Neural cell (in vitro differentiated cells): ENCODE results near the gene EFCAB6. TPM values are rescaled to one million over a fixed set of nuclear protein-coding genes. Genes with fewer than 3 reads are reported as not detected.

ENCODE experiments used
- H2AFZ ChIP-seq: fragments of 200-600, 300-800 bp; sonication (generic), shearing (Covaris generic); 2 replicates; pipeline ENCODE4 v1.6.0; 2014; ENCODE audit warnings: low read depth, mild to moderate bottlenecking, antibody characterized with exemption, low read length, moderate library complexity
- H3F3A ChIP-seq: fragments of 200-600 bp; shearing (Covaris generic); 2 replicates; pipeline ENCODE4 v1.6.1; 2016; ENCODE audit warnings: mild to moderate bottlenecking, moderate library complexity, mixed read lengths, antibody characterized with exemption, low read length; ENCODE audit not compliant: insufficient read depth, poor library complexity, severe bottlenecking
- H3K27ac ChIP-seq: fragments of 200-600, 300-800 bp; sonication (generic), shearing (Covaris generic); 2 replicates; pipeline ENCODE4 v1.5.1; 2014; ENCODE audit warnings: mild to moderate bottlenecking, low read length, moderate library complexity
- H3K27me3 ChIP-seq: fragments of 300-800, 200-600 bp; sonication (generic), shearing (Covaris generic); 2 replicates; pipeline ENCODE4 v1.6.0; 2014; ENCODE audit warnings: mild to moderate bottlenecking, low read depth, low read length, moderate library complexity; ENCODE audit not compliant: insufficient read depth
- H3K36me3 ChIP-seq: fragments of 300-800, 200-600 bp; sonication (generic), shearing (Covaris generic); 2 replicates; pipeline ENCODE4 v1.5.1; 2014; ENCODE audit warnings: mild to moderate bottlenecking, antibody characterized with exemption, low read length, moderate library complexity; ENCODE audit not compliant: insufficient read depth
- H3K4me2 ChIP-seq: fragments of 300-800, 200-600 bp; sonication (generic), shearing (Covaris generic); 2 replicates; pipeline ENCODE4 v1.6.0; 2014; ENCODE audit warnings: mild to moderate bottlenecking, low read length
- H3K4me3 ChIP-seq: fragments of 300-800, 200-600 bp; sonication (generic), shearing (Covaris generic); 2 replicates; pipeline ENCODE4 v1.5.1; 2014; ENCODE audit warnings: mild to moderate bottlenecking, low read length, moderate library complexity
- H3K79me2 ChIP-seq: fragments of 200-600 bp; shearing (Covaris generic); replicated peaks from 2 replicates; pipeline ENCODE4 v1.6.0; 2014; ENCODE audit warnings: mild to moderate bottlenecking, low read length, moderate library complexity; ENCODE audit not compliant: insufficient read depth
- H3K9ac ChIP-seq: fragments of 300-800, 200-600 bp; sonication (generic), shearing (Covaris generic); 2 replicates; pipeline ENCODE4 v1.6.1; 2016; ENCODE audit warnings: mild to moderate bottlenecking, low read length, mixed read lengths
- H3K9me2 ChIP-seq: fragments of 200-600 bp; shearing (Covaris generic); 2 replicates; pipeline ENCODE4 v1.6.1; 2016; ENCODE audit warnings: mild to moderate bottlenecking, low read length, mixed read lengths; ENCODE audit not compliant: insufficient read depth
- H3K9me3 ChIP-seq: fragments of 200-600, 300-800 bp; sonication (generic), shearing (Covaris generic); 2 replicates; pipeline ENCODE4 v1.6.1; 2016; ENCODE audit warnings: mild to moderate bottlenecking, mixed run types, low read length, moderate library complexity, mixed read lengths
- H4K20me1 ChIP-seq: fragments of 200-600 bp; shearing (Covaris generic); 2 replicates; pipeline ENCODE4 v1.6.1; 2016; ENCODE audit warnings: mild to moderate bottlenecking, mixed run types; ENCODE audit not compliant: insufficient read depth
- EP300 ChIP-seq: fragments of 450-650 bp; conservative IDR thresholded peaks from 2 replicates; pipeline ENCODE4 v1.6.1; 2014; ENCODE audit warnings: antibody characterized with exemption, mild to moderate bottlenecking, moderate library complexity; ENCODE audit not compliant: poor library complexity, severe bottlenecking
- EZH2 ChIP-seq: fragments of 200-600, 300-800 bp; shearing (Covaris generic), sonication (generic); IDR thresholded peaks from 2 replicates; pipeline ENCODE4 v1.6.1; 2014; ENCODE audit warnings: antibody characterized with exemption, low read length, borderline replicate concordance, mild to moderate bottlenecking; ENCODE audit not compliant: insufficient read depth, poor library complexity, severe bottlenecking
- MXI1 ChIP-seq: fragments of 450-650 bp; conservative IDR thresholded peaks from 2 replicates; pipeline ENCODE4 v1.6.1; 2014; ENCODE audit warnings: antibody characterized with exemption, mild to moderate bottlenecking; ENCODE audit not compliant: poor library complexity, severe bottlenecking
- POLR2AphosphoS5 ChIP-seq: IDR thresholded peaks from 2 replicates; pipeline ENCODE4 v1.6.1; 2012
- RAD21 ChIP-seq: fragments of 450-650 bp; conservative IDR thresholded peaks from 2 replicates; pipeline ENCODE4 v1.6.1; 2014; ENCODE audit warnings: antibody characterized with exemption, mild to moderate bottlenecking, moderate library complexity
- SMC3 ChIP-seq: fragments of 450-650 bp; conservative IDR thresholded peaks from 2 replicates; pipeline ENCODE4 v1.6.1; 2014; ENCODE audit warnings: antibody characterized with exemption, mild to moderate bottlenecking, moderate library complexity; ENCODE audit not compliant: poor library complexity
- TAF1 ChIP-seq: IDR thresholded peaks from 2 replicates; pipeline ENCODE4 v1.6.1; 2012; ENCODE audit warnings: low read depth
- polyA plus RNA-seq: library from polyadenylated mRNA; depleted of rRNA; stranded (reverse); fragments of >200 nt; gene quantifications from 2 replicates; pipeline ENCODE4 v1.2.3, GENCODE V29; 2014
- TF ChIP-seq, protein P1 (sequence below): IDR thresholded peaks from 2 replicates; pipeline ENCODE4 v1.6.1; 2012; ENCODE audit warnings: borderline replicate concordance
- TF ChIP-seq, protein P2 (sequence below): fragments of 450-650 bp; IDR thresholded peaks from 2 replicates; pipeline ENCODE4 v1.5.1; 2014; ENCODE audit warnings: antibody characterized with exemption, mild to moderate bottlenecking, moderate library complexity; ENCODE audit not compliant: poor library complexity, severe bottlenecking

EFCAB6 gene
- polyA plus RNA-seq, 1 donor from 2014 or later, result 1.4 TPM

DNA sequence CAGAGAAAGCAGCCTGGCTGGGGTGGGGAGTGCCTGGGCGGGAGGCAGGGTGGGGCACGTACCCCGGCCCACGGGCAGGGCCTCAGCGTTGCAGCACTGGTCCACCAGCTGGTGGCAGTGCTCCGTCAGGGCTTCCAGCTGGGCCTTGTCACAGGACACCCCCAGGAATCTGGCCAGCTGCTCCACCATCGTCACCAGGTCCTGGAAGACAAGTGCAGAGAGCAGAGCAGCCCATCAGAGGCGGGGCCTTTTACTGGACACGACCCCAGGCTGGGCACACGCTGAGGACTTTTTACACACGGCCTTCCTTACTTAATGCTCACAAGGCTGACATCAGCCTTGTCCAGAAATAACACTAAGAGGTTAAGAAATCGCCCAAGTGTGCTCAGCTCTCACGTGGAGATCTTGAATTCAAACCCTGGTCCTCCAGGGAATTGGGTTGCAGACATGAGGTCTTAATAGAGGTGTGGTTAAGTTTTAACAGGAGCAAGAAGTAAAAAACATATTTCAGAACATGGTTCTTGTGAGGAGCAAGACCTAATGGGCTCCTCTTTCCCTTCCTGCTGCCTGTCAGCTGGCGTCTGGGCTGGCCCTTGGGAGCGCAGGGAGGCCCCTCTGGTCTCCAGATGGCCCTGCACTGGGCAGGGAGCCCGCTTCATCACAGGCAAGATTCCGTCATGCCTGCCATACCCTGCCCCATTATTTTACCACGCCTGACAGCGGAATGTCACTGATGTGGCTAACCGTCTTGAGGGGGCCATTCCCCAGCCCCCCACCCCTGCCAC is 17.1 kb upstream of the EFCAB6 start:
- Histone ChIP-seq H3K4me2 (no peak overlapping the region), H3K27me3 (no peaks in the 10 kb centered on the region), H3K9me3 (no peaks in the 10 kb centered on the region), H2AFZ (no peak overlapping the region), H3F3A (no peaks in the 10 kb centered on the region), H3K36me3 (no peaks in the 10 kb centered on the region), H3K79me2 (no peaks in the 10 kb centered on the region), H4K20me1 (no peaks in the 10 kb centered on the region), H3K9me2 (no peaks in the 10 kb centered on the region), H3K27ac (no peak overlapping the region), H3K4me3 (no peak overlapping the region), H3K9ac (no peak overlapping the region)
- TF ChIP-seq TAF1 (no peak), POLR2AphosphoS5 (no peak), EZH2 (no peak), EP300 (no peak), SMC3 (no peak), RAD21 (no peak), MXI1 (no peak)
- TF ChIP-seq, protein P1, sequence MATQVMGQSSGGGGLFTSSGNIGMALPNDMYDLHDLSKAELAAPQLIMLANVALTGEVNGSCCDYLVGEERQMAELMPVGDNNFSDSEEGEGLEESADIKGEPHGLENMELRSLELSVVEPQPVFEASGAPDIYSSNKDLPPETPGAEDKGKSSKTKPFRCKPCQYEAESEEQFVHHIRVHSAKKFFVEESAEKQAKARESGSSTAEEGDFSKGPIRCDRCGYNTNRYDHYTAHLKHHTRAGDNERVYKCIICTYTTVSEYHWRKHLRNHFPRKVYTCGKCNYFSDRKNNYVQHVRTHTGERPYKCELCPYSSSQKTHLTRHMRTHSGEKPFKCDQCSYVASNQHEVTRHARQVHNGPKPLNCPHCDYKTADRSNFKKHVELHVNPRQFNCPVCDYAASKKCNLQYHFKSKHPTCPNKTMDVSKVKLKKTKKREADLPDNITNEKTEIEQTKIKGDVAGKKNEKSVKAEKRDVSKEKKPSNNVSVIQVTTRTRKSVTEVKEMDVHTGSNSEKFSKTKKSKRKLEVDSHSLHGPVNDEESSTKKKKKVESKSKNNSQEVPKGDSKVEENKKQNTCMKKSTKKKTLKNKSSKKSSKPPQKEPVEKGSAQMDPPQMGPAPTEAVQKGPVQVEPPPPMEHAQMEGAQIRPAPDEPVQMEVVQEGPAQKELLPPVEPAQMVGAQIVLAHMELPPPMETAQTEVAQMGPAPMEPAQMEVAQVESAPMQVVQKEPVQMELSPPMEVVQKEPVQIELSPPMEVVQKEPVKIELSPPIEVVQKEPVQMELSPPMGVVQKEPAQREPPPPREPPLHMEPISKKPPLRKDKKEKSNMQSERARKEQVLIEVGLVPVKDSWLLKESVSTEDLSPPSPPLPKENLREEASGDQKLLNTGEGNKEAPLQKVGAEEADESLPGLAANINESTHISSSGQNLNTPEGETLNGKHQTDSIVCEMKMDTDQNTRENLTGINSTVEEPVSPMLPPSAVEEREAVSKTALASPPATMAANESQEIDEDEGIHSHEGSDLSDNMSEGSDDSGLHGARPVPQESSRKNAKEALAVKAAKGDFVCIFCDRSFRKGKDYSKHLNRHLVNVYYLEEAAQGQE, result no peak
- TF ChIP-seq, protein P2, sequence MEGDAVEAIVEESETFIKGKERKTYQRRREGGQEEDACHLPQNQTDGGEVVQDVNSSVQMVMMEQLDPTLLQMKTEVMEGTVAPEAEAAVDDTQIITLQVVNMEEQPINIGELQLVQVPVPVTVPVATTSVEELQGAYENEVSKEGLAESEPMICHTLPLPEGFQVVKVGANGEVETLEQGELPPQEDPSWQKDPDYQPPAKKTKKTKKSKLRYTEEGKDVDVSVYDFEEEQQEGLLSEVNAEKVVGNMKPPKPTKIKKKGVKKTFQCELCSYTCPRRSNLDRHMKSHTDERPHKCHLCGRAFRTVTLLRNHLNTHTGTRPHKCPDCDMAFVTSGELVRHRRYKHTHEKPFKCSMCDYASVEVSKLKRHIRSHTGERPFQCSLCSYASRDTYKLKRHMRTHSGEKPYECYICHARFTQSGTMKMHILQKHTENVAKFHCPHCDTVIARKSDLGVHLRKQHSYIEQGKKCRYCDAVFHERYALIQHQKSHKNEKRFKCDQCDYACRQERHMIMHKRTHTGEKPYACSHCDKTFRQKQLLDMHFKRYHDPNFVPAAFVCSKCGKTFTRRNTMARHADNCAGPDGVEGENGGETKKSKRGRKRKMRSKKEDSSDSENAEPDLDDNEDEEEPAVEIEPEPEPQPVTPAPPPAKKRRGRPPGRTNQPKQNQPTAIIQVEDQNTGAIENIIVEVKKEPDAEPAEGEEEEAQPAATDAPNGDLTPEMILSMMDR, result no peak

DNA sequence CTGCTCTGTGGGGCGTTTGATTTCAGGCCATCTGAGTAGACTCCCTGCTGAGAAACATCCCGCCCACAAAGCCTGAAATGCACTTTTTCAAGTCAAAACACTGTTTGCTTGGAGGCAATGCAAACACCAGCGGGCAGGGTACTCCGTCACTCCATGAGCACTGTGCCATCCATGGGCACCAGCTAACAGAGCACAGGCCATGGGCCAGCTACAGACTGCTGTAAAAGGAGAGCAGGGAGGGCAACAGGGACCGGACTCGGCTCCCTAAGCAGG is 16.6 kb upstream of the EFCAB6 start:
- Histone ChIP-seq H4K20me1 (no peaks in the 10 kb centered on the region), H3K9me3 (no peaks in the 10 kb centered on the region), H3K9ac (no peak overlapping the region), H3K27me3 (no peaks in the 10 kb centered on the region), H3K4me2 (no peak overlapping the region), H2AFZ (no peak overlapping the region), H3K4me3 (no peak overlapping the region), H3K9me2 (no peaks in the 10 kb centered on the region), H3K36me3 (no peaks in the 10 kb centered on the region), H3K79me2 (no peaks in the 10 kb centered on the region), H3K27ac (no peak overlapping the region), H3F3A (no peaks in the 10 kb centered on the region)
- TF ChIP-seq EP300 (no peak), MXI1 (no peak), POLR2AphosphoS5 (no peak), RAD21 (no peak), SMC3 (no peak), EZH2 (no peak), TAF1 (no peak)
- TF ChIP-seq, protein P1, result no peak
- TF ChIP-seq, protein P2, result no peak
